Omental fat pad (tissue), 4 donors: ENCODE measurements around the gene DOCK3. TPM values are rescaled to one million over a fixed set of nuclear protein-coding genes. Genes with fewer than 3 reads are reported as not detected.
"Not testable (repeated sequence)": the region's sequence is repeated elsewhere in the genome, so short reads cannot be mapped to it uniquely, and the experiment has no call there.

Experiments
- ATAC-seq: fragments of 150-250 bp; one replicate; pipeline ENCODE4 v1.9.1; 2016; ENCODE audit warnings: mild to moderate bottlenecking, moderate library complexity; ENCODE audit not compliant: low FRiP score
- DNase-seq: peaks from one replicate; pipeline ENCODE4 v3.0.0-alpha.2; 2019; ENCODE audit warnings: low spot score
- CTCF ChIP-seq, 3 donors: fragments of 450-650 bp; IDR thresholded peaks; one replicate each; pipeline ENCODE4 v1.5.1; 2016 to 2017; ENCODE audit warnings: antibody characterized with exemption in 3 of 3, mild to moderate bottlenecking in 3 of 3, moderate library complexity in 2 of 3
- total RNA-seq, 4 donors: library from RNA; depleted of rRNA; stranded (reverse); fragments of >200 nt; gene quantifications; one replicate each; pipeline ENCODE4 v1.1.0, GENCODE V29; 2016

Gene DOCK3
- total RNA-seq, 4 donors from 2014 or later = 0.16 to 2.5 (median 1.4) TPM

- TF ChIP-seq CTCF (IDR thresholded peaks at IDR 0.05) = no peak
- DNase-seq (no peak), ATAC-seq (no peak)
Measured at GRCh38 chr3:50811893-50812292, 137.2 kb downstream of the DOCK3 start.

GRCh38 chr3:50815844-50816243 lies 141.1 kb downstream of the DOCK3 start:
- DNase-seq (no peak), ATAC-seq (no peak)
- TF ChIP-seq CTCF (IDR thresholded peaks at IDR 0.05) = no peak

GRCh38 chr3:50816894-50817293 lies 142.2 kb downstream of the DOCK3 start:
- no peak for DNase-seq
- TF ChIP-seq CTCF (IDR thresholded peaks at IDR 0.05) = no peak
- no peak for ATAC-seq

GRCh38 chr3:50817756-50818529 lies 143.2 kb downstream of the DOCK3 start:
- DNase-seq (no peak), ATAC-seq (no peak)
- TF ChIP-seq CTCF (IDR thresholded peaks at IDR 0.05) = no peak

GRCh38 chr3:50819882-50820281 lies 145.2 kb downstream of the DOCK3 start:
- DNase-seq (no peak), ATAC-seq (no peak)
- no peak for TF ChIP-seq CTCF (IDR thresholded peaks at IDR 0.05)

GRCh38 chr3:50825841-50826240 lies 151.1 kb downstream of the DOCK3 start:
- DNase-seq (no peak), ATAC-seq (no peak)
- no peak for TF ChIP-seq CTCF (IDR thresholded peaks at IDR 0.05)

GRCh38 chr3:50830451-50830850 lies 155.7 kb downstream of the DOCK3 start:
- DNase-seq = no peak
- no peak for TF ChIP-seq CTCF (IDR thresholded peaks at IDR 0.05)
- no peak for ATAC-seq

GRCh38 chr3:50831009-50831408 lies 156.3 kb downstream of the DOCK3 start:
- not testable (repeated sequence) for ATAC-seq, DNase-seq
